Measurements from ENCODE around the gene C1orf21.

The C1orf21 gene

DNA sequence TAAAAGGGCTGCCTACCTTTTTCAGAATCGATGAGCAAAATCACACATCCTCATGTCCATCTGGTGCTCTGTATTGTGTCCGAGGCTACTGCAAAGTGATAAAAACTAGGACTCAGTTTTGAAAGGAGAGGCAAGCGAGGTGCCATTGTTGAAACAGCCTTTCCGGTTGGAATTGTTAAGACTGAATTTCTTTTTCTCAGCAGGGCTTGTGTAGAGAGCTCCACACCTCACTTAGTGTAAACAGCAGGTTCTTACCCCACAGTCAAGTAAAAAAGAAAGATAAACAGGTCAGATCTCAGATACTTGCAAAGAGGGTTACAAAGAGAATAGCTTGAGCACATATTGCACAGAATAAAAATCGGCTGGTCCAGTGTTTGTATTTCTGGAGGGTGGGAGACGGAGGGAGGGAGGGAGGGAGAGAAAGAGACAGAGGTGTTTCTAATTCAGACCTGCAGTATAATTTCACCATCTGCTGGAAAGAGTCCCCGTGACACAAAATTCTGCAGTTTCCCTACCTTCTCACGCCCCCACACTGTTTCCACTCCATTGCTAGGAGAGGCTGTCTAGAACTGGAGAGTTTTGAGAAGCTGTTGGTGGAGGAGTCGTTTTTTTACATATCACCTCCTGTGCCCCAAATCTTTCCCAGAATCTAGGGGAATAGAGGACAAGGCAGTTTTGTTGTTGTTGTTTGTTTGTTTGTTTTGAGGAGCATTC is 285.3 kb downstream of the C1orf21 start:
- no peak for DNase-seq

DNA sequence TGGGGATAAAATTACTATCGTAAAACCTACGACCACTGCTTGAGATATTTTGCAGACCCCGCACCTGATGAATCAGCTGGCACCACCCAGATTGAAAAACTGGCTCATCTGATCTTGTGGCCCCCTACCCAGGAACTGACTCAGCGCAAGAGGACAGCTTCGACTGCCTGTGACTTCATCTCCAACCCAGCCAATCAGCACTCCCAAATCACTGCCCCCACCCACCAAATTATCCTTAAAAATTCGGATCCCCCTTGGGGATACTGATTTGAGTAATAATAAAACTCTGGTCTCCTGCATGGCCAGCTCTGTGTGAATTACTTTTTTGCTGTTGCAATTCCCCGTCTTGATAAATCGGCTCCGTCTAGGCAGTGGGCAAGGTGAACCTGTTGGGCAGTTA is 286.5 kb downstream of the C1orf21 start:
- no peak for DNase-seq

DNA sequence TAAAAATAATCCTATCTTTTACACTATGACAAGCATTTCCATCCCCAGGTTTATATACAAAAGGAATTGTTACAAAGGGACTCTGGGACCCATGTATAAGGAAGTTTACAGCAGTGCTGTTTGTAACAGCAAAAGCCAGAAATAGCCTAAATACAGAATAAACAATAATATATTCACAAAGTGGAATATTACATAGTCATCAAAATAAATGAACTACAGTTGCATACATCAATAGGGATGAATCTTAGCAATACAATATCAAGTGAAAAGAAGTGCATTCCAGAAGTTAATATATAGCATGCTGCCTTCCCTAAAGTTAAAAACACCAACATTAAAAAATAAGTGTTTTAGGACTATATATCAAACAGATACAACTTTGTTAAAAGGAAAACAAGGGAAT is 290.5 kb downstream of the C1orf21 start:
- no peak for DNase-seq

Measured in OCI-M1 (cell line).